Keratinocyte (primary cell): Measurements from ENCODE around the gene KCNIP3. TPM values are rescaled to one million over a fixed set of nuclear protein-coding genes. Genes with fewer than 3 reads are reported as not detected.

Experiments used
- DNase-seq: peaks from one replicate; pipeline ENCODE4 v3.0.0-alpha.2; 2011; ENCODE audit warnings: low read depth, missing footprints, low spot score
- FAIRE-seq: peaks from 2 replicates; lab custom pipeline; 2011; peaks lifted over from hg19 to GRCh38; lab: Jason Lieb, UNC
- H2AFZ ChIP-seq: 2 replicates; pipeline ENCODE4 v1.6.0; 2012; ENCODE audit warnings: low read length, control low read depth, inconsistent platforms; ENCODE audit not compliant: control insufficient read depth
- H3K27ac ChIP-seq: 2 replicates; pipeline ENCODE4 v1.5.1; 2011; ENCODE audit warnings: low read length; ENCODE audit not compliant: control insufficient read depth, insufficient read depth
- H3K27me3 ChIP-seq: 3 replicates; pipeline ENCODE4 v1.6.0; 2011; ENCODE audit warnings: low read length; ENCODE audit not compliant: control insufficient read depth, insufficient read depth; ENCODE audit errors: extremely low read depth
- H3K36me3 ChIP-seq, 2 experiments: 2 replicates in 1 of 2; 3 replicates in 1 of 2; pipeline ENCODE4 v1.5.1; 2011; ENCODE audit warnings: low read length in 2 of 2, mild to moderate bottlenecking in 1 of 2; ENCODE audit not compliant: control insufficient read depth in 2 of 2, insufficient read depth in 2 of 2; ENCODE audit errors: extremely low read depth in 1 of 2
- H3K4me1 ChIP-seq: 3 replicates; pipeline ENCODE4 v1.5.1; 2011; ENCODE audit warnings: low read length; ENCODE audit not compliant: control insufficient read depth, insufficient read depth; ENCODE audit errors: extremely low read depth
- H3K4me2 ChIP-seq: 3 replicates; pipeline ENCODE4 v1.6.0; 2011; ENCODE audit warnings: low read depth, low read length; ENCODE audit not compliant: control insufficient read depth, insufficient read depth; ENCODE audit errors: extremely low read depth
- H3K4me3 ChIP-seq, 3 experiments: fragments of 200-600 bp in 1 of 3; sonication (generic) in 1 of 3; 2 replicates in 2 of 3; 3 replicates in 1 of 3; pipeline ENCODE4 v1.5.1; 2011 to 2016; ENCODE audit warnings: low read length in 3 of 3, mild to moderate bottlenecking in 3 of 3, control low read depth in 2 of 3, inconsistent platforms in 1 of 3, low read depth in 1 of 3, mixed read lengths in 1 of 3, mixed run types in 1 of 3, moderate library complexity in 1 of 3; ENCODE audit not compliant: control insufficient read depth in 2 of 3, insufficient read depth in 2 of 3; ENCODE audit errors: extremely low read depth in 1 of 3
- H3K79me2 ChIP-seq: 2 replicates; pipeline ENCODE4 v1.6.0; 2012; ENCODE audit warnings: low read length; ENCODE audit not compliant: control insufficient read depth, insufficient read depth
- H3K9ac ChIP-seq: 3 replicates; pipeline ENCODE4 v1.6.0; 2011; ENCODE audit warnings: low read length; ENCODE audit not compliant: control insufficient read depth, insufficient read depth; ENCODE audit errors: extremely low read depth
- H3K9me1 ChIP-seq: 3 replicates; pipeline ENCODE4 v1.6.0; 2011; ENCODE audit warnings: low read length; ENCODE audit not compliant: control insufficient read depth, insufficient read depth; ENCODE audit errors: extremely low read depth
- H3K9me3 ChIP-seq: 2 replicates; pipeline ENCODE4 v1.5.1; 2012; ENCODE audit warnings: low read depth, low read length; ENCODE audit not compliant: control insufficient read depth
- H4K20me1 ChIP-seq: 3 replicates; pipeline ENCODE4 v1.6.0; 2011; ENCODE audit warnings: low read length; ENCODE audit not compliant: control insufficient read depth, insufficient read depth; ENCODE audit errors: extremely low read depth
- CTCF ChIP-seq, 3 experiments: IDR thresholded peaks in 1 of 3; conservative IDR thresholded peaks in 1 of 3; optimal IDR thresholded peaks in 1 of 3; 2 replicates in 2 of 3; 3 replicates in 1 of 3; pipeline versions ENCODE3 to v1.5.1; 2011; ENCODE audit warnings: low read length in 3 of 3, mild to moderate bottlenecking in 3 of 3, moderate library complexity in 2 of 3, control low read depth in 1 of 3, inconsistent platforms in 1 of 3; ENCODE audit not compliant: insufficient read depth in 2 of 3; ENCODE audit errors: extremely low read depth in 1 of 3
- EZH2 ChIP-seq: IDR thresholded peaks from one replicate; pipeline ENCODE4 v1.6.1; 2012; ENCODE audit warnings: inconsistent platforms, mild to moderate bottlenecking, low read length, moderate library complexity
- dilution Hi-C: fragments of 300-500 bp; cut with MboI; formaldehyde crosslinking; loops from one replicate; pipeline ENCODE4 v1.7.0; 2020; ENCODE audit warnings: low sequenced_read_pairs; ENCODE audit not compliant: extremely low pct_ligation_motif_present
- polyA plus RNA-seq, 5 experiments: library from polyadenylated mRNA; depleted of rRNA in 3 of 5; stranded (reverse) in 3 of 5; stranded (forward) in 1 of 5; unstranded in 1 of 5; fragments of >200 nt; gene quantifications; 1 replicate in 1 of 5; 2 replicates in 3 of 5; 3 replicates in 1 of 5; pipeline versions ENCODE4 v1.2.1 to v1.2.3, GENCODE V29; 2011 to 2012; ENCODE audit warnings: missing spikeins in 2 of 5, low read depth in 1 of 5, low replicate concordance in 1 of 5

The KCNIP3 gene
- polyA plus RNA-seq, 1 donor (not counting 4 experiments of a cell fraction or from before 2014, with no cell fraction given), result 0.66 TPM

GRCh38 chr2:95320986-95321767 lies 24.0 kb downstream of the KCNIP3 start:
- H3K27me3 ChIP-seq, result peaks cover 41% of the 10 kb centered on the region
- DNase-seq (no peak), FAIRE-seq (no peak)
- dilution Hi-C loops, result no loop called here
- H3K4me1 ChIP-seq, result peaks cover 22% of the 10 kb centered on the region
- H3K79me2 ChIP-seq, result no peaks in the 10 kb centered on the region
- no peak overlapping the region for H3K4me3 ChIP-seq
- H3K9me1 ChIP-seq, result peaks cover 2% of the 10 kb centered on the region
- peaks cover 7% of the 10 kb centered on the region for H4K20me1 ChIP-seq
- no peak overlapping the region for H3K27ac ChIP-seq
- no peak for TF ChIP-seq EZH2
- TF ChIP-seq CTCF (optimal IDR thresholded peaks at IDR 0.05 in 1 of 3, IDR thresholded peaks at IDR 0.05 in 1 of 3, conservative IDR thresholded peaks at IDR 0.05 in 1 of 3; ENCODE audit: extremely low read depth in 1 of 3, insufficient read depth in 2 of 3, low read length in 3 of 3), result no peak
- H3K9me3 ChIP-seq, result no peaks in the 10 kb centered on the region
- H3K36me3 ChIP-seq, result no peaks in the 10 kb centered on the region
- no peak overlapping the region for H3K4me2 ChIP-seq
- no peak overlapping the region for H3K9ac ChIP-seq
- no peak overlapping the region for H2AFZ ChIP-seq

GRCh38 chr2:95323347-95324155 lies 26.4 kb downstream of the KCNIP3 start:
- Histone ChIP-seq H4K20me1 (peaks cover 4% of the 10 kb centered on the region), H3K9ac (no peak overlapping the region), H3K9me3 (no peaks in the 10 kb centered on the region), H3K27ac (no peak overlapping the region), H3K36me3 (no peaks in the 10 kb centered on the region), H2AFZ (no peak overlapping the region), H3K4me3 (no peak overlapping the region), H3K27me3 (peaks cover 35% of the 10 kb centered on the region), H3K4me2 (no peak overlapping the region), H3K79me2 (no peaks in the 10 kb centered on the region), H3K9me1 (no peaks in the 10 kb centered on the region), H3K4me1 (peaks cover 2% of the 10 kb centered on the region)
- FAIRE-seq, result peak; percentile 77
- TF ChIP-seq CTCF (optimal IDR thresholded peaks at IDR 0.05 in 1 of 3, IDR thresholded peaks at IDR 0.05 in 1 of 3, conservative IDR thresholded peaks at IDR 0.05 in 1 of 3; ENCODE audit: extremely low read depth in 1 of 3, insufficient read depth in 2 of 3, low read length in 3 of 3) (peak in 2 of 3 experiments; percentile 80 to 92), EZH2 (no peak)
- dilution Hi-C loops, result no loop called here
- no peak for DNase-seq
